OCI-LY1 (cell line): ENCODE results near the gene ACAA2.

Experiments
- H2AFZ ChIP-seq: fragments of 200-600 bp; sonication (generic), shearing (Covaris generic); 2 replicates; pipeline ENCODE4 v1.6.0; 2014; ENCODE audit warnings: antibody characterized with exemption, mild to moderate bottlenecking, low read length
- H3F3A ChIP-seq: fragments of 200-600 bp; sonication (generic), shearing (Covaris generic); 2 replicates; pipeline ENCODE4 v1.6.0; 2014; ENCODE audit warnings: mild to moderate bottlenecking, antibody characterized with exemption, low read length, moderate library complexity; ENCODE audit not compliant: insufficient read depth
- H3K27ac ChIP-seq: fragments of 200-600 bp; sonication (generic); 2 replicates; pipeline ENCODE4 v1.5.1; 2014; ENCODE audit warnings: low read length, mixed run types, mild to moderate bottlenecking, low read depth; ENCODE audit not compliant: poor library complexity, severe bottlenecking
- H3K27me3 ChIP-seq: fragments of 200-600 bp; sonication (generic); 2 replicates; pipeline ENCODE4 v1.6.0; 2014; ENCODE audit warnings: antibody characterized with exemption, mild to moderate bottlenecking, low read length, moderate library complexity; ENCODE audit not compliant: insufficient read depth
- H3K36me3 ChIP-seq: fragments of 200-600 bp; sonication (generic); 2 replicates; pipeline ENCODE4 v1.6.1; 2014; ENCODE audit warnings: mild to moderate bottlenecking, antibody characterized with exemption, low read length, moderate library complexity, mixed read lengths; ENCODE audit not compliant: insufficient read depth
- H3K4me1 ChIP-seq: fragments of 200-600 bp; sonication (generic); 2 replicates; pipeline ENCODE4 v1.5.1; 2014; ENCODE audit warnings: mild to moderate bottlenecking, low read length, moderate library complexity; ENCODE audit not compliant: insufficient read depth, severe bottlenecking
- H3K4me2 ChIP-seq: fragments of 200-600 bp; sonication (generic), shearing (Covaris generic); 2 replicates; pipeline ENCODE4 v1.6.1; 2014; ENCODE audit warnings: low read length
- H3K4me3 ChIP-seq: fragments of 200-600 bp; sonication (generic); 2 replicates; pipeline ENCODE4 v1.5.1; 2014; ENCODE audit warnings: low read length, low read depth, mild to moderate bottlenecking, mixed read lengths; ENCODE audit not compliant: poor library complexity, severe bottlenecking
- H3K79me2 ChIP-seq: fragments of 200-600 bp; shearing (Covaris generic); 2 replicates; pipeline ENCODE4 v1.6.1; 2016; ENCODE audit warnings: mixed run types, low read length, mixed read lengths; ENCODE audit not compliant: insufficient read depth
- H3K9ac ChIP-seq: fragments of 200-600 bp; sonication (generic), shearing (Covaris generic); 2 replicates; pipeline ENCODE4 v1.6.1; 2014; ENCODE audit warnings: mild to moderate bottlenecking, low read length, mixed read lengths
- H3K9me2 ChIP-seq: fragments of 200-600 bp; sonication (generic), shearing (Covaris generic); 2 replicates; pipeline ENCODE4 v1.6.1; 2014; ENCODE audit warnings: low read depth, mild to moderate bottlenecking, low read length, mixed read lengths
- H3K9me3 ChIP-seq: fragments of 200-600 bp; shearing (Covaris generic); 2 replicates; pipeline ENCODE4 v1.6.1; 2014; ENCODE audit warnings: low read length, mixed read lengths
- H4K20me1 ChIP-seq: fragments of 200-600 bp; sonication (generic), shearing (Covaris generic); 2 replicates; pipeline ENCODE4 v1.6.0; 2016; ENCODE audit warnings: mild to moderate bottlenecking, low read length; ENCODE audit not compliant: insufficient read depth
- EZH2 ChIP-seq: fragments of 200-600 bp; sonication (generic), shearing (Covaris generic); IDR thresholded peaks from 2 replicates; pipeline ENCODE4 v1.8.0; 2017; ENCODE audit warnings: borderline replicate concordance, mixed run types, mild to moderate bottlenecking, antibody characterized with exemption, low read length, moderate library complexity, mixed read lengths
- TF ChIP-seq, protein P1 (sequence below): fragments of 200-600 bp; sonication (generic), shearing (Covaris generic); IDR thresholded peaks from 2 replicates; pipeline ENCODE4 v1.5.1; 2017; ENCODE audit warnings: mild to moderate bottlenecking, antibody characterized with exemption, low read length, moderate library complexity, mixed read lengths

The ACAA2 gene

DNA sequence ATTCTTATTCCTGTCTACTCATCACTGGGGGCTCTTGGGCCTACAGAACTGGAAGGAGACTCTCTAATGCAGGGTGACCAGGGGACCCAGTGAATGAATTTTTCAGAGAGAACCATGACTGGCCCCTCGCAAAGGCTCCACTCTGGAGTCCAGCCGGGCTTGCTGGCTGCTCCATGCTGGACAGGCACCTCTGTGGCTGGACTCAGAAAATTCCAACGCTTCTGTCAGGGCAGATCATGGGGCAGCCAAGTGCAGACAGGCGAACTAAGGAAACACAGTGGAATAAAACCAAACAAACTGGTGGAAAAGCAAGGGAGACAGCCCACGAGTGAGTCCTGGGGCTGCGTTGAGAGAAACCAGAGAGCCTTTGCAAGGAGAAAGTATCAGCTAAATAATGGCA is 57.2 kb downstream of the ACAA2 start:
- no peaks in the 10 kb centered on the region for H3K27me3 ChIP-seq
- no peaks in the 10 kb centered on the region for H3K4me1 ChIP-seq
- no peak for TF ChIP-seq EZH2
- TF ChIP-seq, protein P1, sequence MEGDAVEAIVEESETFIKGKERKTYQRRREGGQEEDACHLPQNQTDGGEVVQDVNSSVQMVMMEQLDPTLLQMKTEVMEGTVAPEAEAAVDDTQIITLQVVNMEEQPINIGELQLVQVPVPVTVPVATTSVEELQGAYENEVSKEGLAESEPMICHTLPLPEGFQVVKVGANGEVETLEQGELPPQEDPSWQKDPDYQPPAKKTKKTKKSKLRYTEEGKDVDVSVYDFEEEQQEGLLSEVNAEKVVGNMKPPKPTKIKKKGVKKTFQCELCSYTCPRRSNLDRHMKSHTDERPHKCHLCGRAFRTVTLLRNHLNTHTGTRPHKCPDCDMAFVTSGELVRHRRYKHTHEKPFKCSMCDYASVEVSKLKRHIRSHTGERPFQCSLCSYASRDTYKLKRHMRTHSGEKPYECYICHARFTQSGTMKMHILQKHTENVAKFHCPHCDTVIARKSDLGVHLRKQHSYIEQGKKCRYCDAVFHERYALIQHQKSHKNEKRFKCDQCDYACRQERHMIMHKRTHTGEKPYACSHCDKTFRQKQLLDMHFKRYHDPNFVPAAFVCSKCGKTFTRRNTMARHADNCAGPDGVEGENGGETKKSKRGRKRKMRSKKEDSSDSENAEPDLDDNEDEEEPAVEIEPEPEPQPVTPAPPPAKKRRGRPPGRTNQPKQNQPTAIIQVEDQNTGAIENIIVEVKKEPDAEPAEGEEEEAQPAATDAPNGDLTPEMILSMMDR = no peak

DNA sequence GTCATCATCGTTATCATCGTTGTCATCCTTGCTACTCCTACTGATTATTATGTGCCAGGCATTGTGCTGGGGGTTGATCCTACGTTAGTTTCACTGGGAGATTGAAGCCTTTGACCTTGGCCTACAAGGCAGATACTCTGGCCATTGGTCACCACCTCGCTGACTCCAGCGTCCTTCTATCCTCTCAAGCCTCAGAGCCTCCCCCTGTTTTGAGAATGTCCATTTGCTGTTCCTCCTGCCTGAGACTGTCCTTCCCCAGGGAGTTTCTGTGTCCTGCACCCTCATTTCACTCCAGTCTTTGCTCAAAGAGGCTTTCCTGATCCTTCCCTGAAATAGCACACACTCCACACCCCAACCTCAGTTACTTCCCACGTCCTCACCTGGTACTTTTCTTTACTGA is 57.8 kb downstream of the ACAA2 start:
- Histone ChIP-seq H3K36me3 (no peaks in the 10 kb centered on the region; the same call in 1 of the 2 replicates), H3K4me3 (no peak overlapping the region), H3K27me3 (no peaks in the 10 kb centered on the region), H3K79me2 (no peaks in the 10 kb centered on the region), H3K9ac (no peak overlapping the region), H4K20me1 (no peaks in the 10 kb centered on the region), H2AFZ (no peak overlapping the region), H3F3A (no peaks in the 10 kb centered on the region), H3K4me2 (no peak overlapping the region), H3K4me1 (no peaks in the 10 kb centered on the region), H3K9me3 (no peaks in the 10 kb centered on the region; the same call in 1 of the 2 replicates), H3K9me2 (no peaks in the 10 kb centered on the region), H3K27ac (no peak overlapping the region)
- TF ChIP-seq, protein P1 = no peak
- no peak for TF ChIP-seq EZH2

More for the DNA sequence above, 57.2 kb downstream of the ACAA2 start:
- Histone ChIP-seq H3K36me3 (no peaks in the 10 kb centered on the region; the same call in 1 of the 2 replicates), H3F3A (no peaks in the 10 kb centered on the region), H3K79me2 (no peaks in the 10 kb centered on the region), H3K9me3 (no peaks in the 10 kb centered on the region; the same call in 1 of the 2 replicates), H4K20me1 (no peaks in the 10 kb centered on the region), H3K9ac (no peak overlapping the region), H3K9me2 (no peaks in the 10 kb centered on the region), H3K27ac (no peak overlapping the region), H3K4me2 (no peak overlapping the region), H3K4me3 (no peak overlapping the region), H2AFZ (no peak overlapping the region)

GRCh38 chr18:49754866-49755265 is 58.5 kb downstream of the ACAA2 start:
- H2AFZ ChIP-seq = no peak overlapping the region
- no peak overlapping the region for H3K4me3 ChIP-seq
- TF ChIP-seq, protein P1 = no peak
- TF ChIP-seq EZH2 = no peak
- H3K9me3 ChIP-seq = no peaks in the 10 kb centered on the region; the same call in 1 of the 2 replicates
- H3K79me2 ChIP-seq = no peaks in the 10 kb centered on the region
- no peaks in the 10 kb centered on the region for H3K9me2 ChIP-seq
- no peaks in the 10 kb centered on the region for H4K20me1 ChIP-seq
- no peaks in the 10 kb centered on the region for H3K4me1 ChIP-seq
- H3K27ac ChIP-seq = no peak overlapping the region
- no peaks in the 10 kb centered on the region for H3K27me3 ChIP-seq
- H3K9ac ChIP-seq = no peak overlapping the region
- H3F3A ChIP-seq = no peaks in the 10 kb centered on the region
- H3K36me3 ChIP-seq = no peaks in the 10 kb centered on the region; the same call in 1 of the 2 replicates
- H3K4me2 ChIP-seq = no peak overlapping the region
